ENCODE data around the gene CSF2. TPM values are rescaled to one million over a fixed set of nuclear protein-coding genes. Genes with fewer than 3 reads are reported as not detected.

Gene CSF2
- polyA plus RNA-seq, 1 experiment, result not detected

DNA sequence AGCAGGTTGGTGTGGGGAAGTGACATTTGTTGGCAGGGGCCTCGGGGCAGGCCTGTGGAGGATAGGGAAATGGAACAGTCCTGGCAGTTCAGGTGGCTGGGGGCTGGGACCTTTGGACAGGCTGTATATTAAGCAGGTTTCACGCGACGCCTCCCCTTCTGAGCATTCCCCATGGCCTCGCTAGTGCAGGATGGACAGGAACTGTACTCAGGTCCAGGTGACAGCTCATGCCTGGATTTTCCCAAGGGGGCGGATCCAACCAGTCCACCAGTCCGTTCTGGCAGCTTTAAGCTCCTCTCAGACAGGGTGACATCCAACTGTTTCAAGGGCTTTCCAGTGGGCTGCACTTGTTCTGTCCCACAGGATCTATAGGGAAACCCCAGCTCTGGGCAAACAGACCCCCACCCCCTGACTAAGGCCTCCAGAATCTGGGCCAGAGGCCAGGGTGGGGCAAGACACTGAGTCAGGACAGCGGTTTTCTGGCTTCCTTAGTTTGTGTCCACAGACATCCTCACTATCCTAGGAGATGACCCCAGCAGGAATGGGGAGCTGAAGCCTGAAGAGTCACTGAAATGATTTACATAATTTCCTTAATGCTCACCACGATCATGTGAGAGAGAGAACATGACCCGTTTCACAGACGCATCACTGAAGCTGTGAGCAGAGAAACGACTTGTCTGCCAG is 20.9 kb downstream of the CSF2 start:
- Histone ChIP-seq H3K4me3 (ENCODE audit: low read depth, low read length) (no peak overlapping the region), H3K27me3 (ENCODE audit: control insufficient read depth, insufficient read depth, low read length) (no peaks in the 10 kb centered on the region), H3K9me3 (ENCODE audit: control insufficient read depth, insufficient read depth, low read length) (no peaks in the 10 kb centered on the region), H3K27ac (ENCODE audit: low read depth, low read length) (peak overlapping the region; percentile 94)
- CTCF ChIA-PET, result interaction anchor here (0.7 kb wide), 1 partner anchor 505 kb away, joined by 3 read pairs; no protein-coding TSS in a partner anchor
- TF ChIP-seq, protein P1, sequence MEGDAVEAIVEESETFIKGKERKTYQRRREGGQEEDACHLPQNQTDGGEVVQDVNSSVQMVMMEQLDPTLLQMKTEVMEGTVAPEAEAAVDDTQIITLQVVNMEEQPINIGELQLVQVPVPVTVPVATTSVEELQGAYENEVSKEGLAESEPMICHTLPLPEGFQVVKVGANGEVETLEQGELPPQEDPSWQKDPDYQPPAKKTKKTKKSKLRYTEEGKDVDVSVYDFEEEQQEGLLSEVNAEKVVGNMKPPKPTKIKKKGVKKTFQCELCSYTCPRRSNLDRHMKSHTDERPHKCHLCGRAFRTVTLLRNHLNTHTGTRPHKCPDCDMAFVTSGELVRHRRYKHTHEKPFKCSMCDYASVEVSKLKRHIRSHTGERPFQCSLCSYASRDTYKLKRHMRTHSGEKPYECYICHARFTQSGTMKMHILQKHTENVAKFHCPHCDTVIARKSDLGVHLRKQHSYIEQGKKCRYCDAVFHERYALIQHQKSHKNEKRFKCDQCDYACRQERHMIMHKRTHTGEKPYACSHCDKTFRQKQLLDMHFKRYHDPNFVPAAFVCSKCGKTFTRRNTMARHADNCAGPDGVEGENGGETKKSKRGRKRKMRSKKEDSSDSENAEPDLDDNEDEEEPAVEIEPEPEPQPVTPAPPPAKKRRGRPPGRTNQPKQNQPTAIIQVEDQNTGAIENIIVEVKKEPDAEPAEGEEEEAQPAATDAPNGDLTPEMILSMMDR (IDR thresholded peaks at IDR 0.05; ENCODE audit: low read depth, low read length), result no peak
- POLR2A ChIA-PET, result interaction anchor here (0.5 to 1.3 kb wide), 3 partner anchors 8 to 114 kb away, joined by 3 to 5 read pairs (median 5); no protein-coding TSS in a partner anchor
- DNase-seq (ENCODE audit: low read depth, low spot score), result peak; percentile 86

DNA sequence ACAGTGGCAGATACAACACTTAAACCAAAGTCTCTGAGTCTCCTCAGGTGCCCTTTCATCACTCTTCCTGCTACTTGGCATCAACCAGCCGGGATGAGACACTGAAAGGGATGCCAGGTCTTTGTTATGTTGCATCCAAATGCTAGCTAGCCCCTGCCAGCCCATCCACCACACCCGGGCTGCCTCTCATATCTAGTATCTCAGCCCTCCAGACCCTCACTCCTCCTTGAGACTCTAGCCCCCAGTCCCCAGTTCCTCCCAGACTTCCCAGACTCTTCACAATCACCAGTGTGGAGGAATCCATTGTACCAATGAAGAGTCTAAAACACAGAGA is 21.5 kb downstream of the CSF2 start:
- POLR2A ChIA-PET, result interaction anchor here (0.5 to 1.3 kb wide), 3 partner anchors 9 to 114 kb away, joined by 3 to 5 read pairs (median 5); no protein-coding TSS in a partner anchor
- TF ChIP-seq, protein P1 (IDR thresholded peaks at IDR 0.05; ENCODE audit: low read depth, low read length), result no peak

DNA sequence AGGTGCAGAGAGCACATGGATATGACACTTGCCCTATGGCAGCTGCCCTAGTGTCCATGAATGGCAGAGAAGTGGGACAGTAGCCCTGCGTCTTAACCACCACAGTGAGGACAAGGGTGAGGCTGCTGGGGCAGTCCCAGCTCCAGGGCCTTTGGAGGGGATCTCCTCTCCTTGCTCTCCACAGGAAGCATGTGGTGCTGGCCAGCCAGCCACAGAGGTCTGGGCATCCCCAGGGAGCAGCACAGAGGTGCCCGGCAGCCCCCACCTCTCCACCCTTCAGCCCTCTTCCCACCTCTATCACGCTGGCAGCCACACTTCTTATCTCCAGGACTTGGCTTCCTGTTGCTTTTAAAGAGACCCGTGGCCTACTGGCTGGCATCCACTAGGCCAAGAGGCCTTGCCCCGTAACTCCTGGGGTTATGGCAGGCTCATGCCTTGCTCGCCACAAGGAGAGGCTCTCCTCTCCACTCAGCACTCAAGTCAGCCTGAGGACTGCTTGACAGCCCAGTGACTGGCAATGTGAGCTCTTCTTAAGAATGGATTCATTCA is 21.9 kb downstream of the CSF2 start:
- Histone ChIP-seq H3K4me3 (ENCODE audit: low read depth, low read length) (no peak overlapping the region), H3K9me3 (ENCODE audit: control insufficient read depth, insufficient read depth, low read length) (no peaks in the 10 kb centered on the region), H3K27ac (ENCODE audit: low read depth, low read length) (peak overlapping the region; percentile 94), H3K27me3 (ENCODE audit: control insufficient read depth, insufficient read depth, low read length) (no peaks in the 10 kb centered on the region)
- TF ChIP-seq, protein P1 (IDR thresholded peaks at IDR 0.05; ENCODE audit: low read depth, low read length), result no peak
- ChIA-PET CTCF (interaction anchor here (0.7 to 1.5 kb wide), 2 partner anchors 95 to 506 kb away, joined by 3 read pairs; no protein-coding TSS in a partner anchor), POLR2A (interaction anchor here (0.5 to 1.3 kb wide), 3 partner anchors 9 to 113 kb away, joined by 3 to 5 read pairs (median 5); no protein-coding TSS in a partner anchor)
- DNase-seq (ENCODE audit: low read depth, low spot score), result no peak

More for the DNA sequence above, 21.5 kb downstream of the CSF2 start:
- no peak for DNase-seq (ENCODE audit: low read depth, low spot score)
- no peaks in the 10 kb centered on the region for H3K27me3 ChIP-seq (ENCODE audit: control insufficient read depth, insufficient read depth, low read length)
- H3K27ac ChIP-seq (ENCODE audit: low read depth, low read length), result peak overlapping the region; percentile 94
- no peaks in the 10 kb centered on the region for H3K9me3 ChIP-seq (ENCODE audit: control insufficient read depth, insufficient read depth, low read length)
- no peak overlapping the region for H3K4me3 ChIP-seq (ENCODE audit: low read depth, low read length)
- CTCF ChIA-PET, result interaction anchor here (0.7 kb wide), 1 partner anchor 506 kb away, joined by 3 read pairs; no protein-coding TSS in a partner anchor

GRCh38 chr5:132096904-132097303 is 23.3 kb downstream of the CSF2 start:
- no peak overlapping the region for H3K4me3 ChIP-seq (ENCODE audit: low read depth, low read length)
- DNase-seq (ENCODE audit: low read depth, low spot score), result no peak
- no peaks in the 10 kb centered on the region for H3K27me3 ChIP-seq (ENCODE audit: control insufficient read depth, insufficient read depth, low read length)
- H3K27ac ChIP-seq (ENCODE audit: low read depth, low read length), result no peak overlapping the region
- peaks cover 4% of the 10 kb centered on the region; the same call in 1 of the 2 replicates for H3K9me3 ChIP-seq (ENCODE audit: control insufficient read depth, insufficient read depth, low read length)
- TF ChIP-seq, protein P1 (IDR thresholded peaks at IDR 0.05; ENCODE audit: low read depth, low read length), result no peak
- CTCF ChIA-PET, result interaction anchor here (1.5 to 2.9 kb wide), 2 partner anchors 32 to 93 kb away, joined by 3 to 9 read pairs; no protein-coding TSS in a partner anchor
- POLR2A ChIA-PET, result no interaction called here
